Heart left ventricle (tissue), 16 donors: ENCODE measurements around the gene CCDC18. TPM values are rescaled to one million over a fixed set of nuclear protein-coding genes. Genes with fewer than 3 reads are reported as not detected.

Experiments
- ATAC-seq, 4 donors: fragments of 200-7000 bp; cut with Tn5 transposase; one replicate each; pipeline ENCODE4 v1.9.1; 2020 to 2022; ENCODE audit warnings: moderate library complexity in 4 of 4, mild to moderate bottlenecking in 3 of 4, moderate number of reproducible peaks in 1 of 4
- DNase-seq, 5 donors: peaks; one replicate each; pipeline ENCODE4 v3.0.0-alpha.2; 2020
- H3K27ac ChIP-seq, 12 donors: fragments of 200-600 bp; sonication (generic) in 4 of 12; one replicate each; pipeline versions ENCODE4 v1.5.0 to v1.8.0; 2016 to 2022; ENCODE audit warnings: mild to moderate bottlenecking in 2 of 12
- H3K27me3 ChIP-seq, 9 donors: fragments of 200-600 bp; sonication (generic) in 2 of 9; one replicate each; pipeline versions ENCODE4 v1.5.1 to v1.8.0; 2016 to 2022; ENCODE audit warnings: mild to moderate bottlenecking in 3 of 9
- H3K36me3 ChIP-seq, 9 donors: fragments of 200-600 bp; sonication (generic) in 2 of 9; one replicate each; pipeline versions ENCODE4 v1.5.0 to v1.8.0; 2018 to 2022; ENCODE audit warnings: mild to moderate bottlenecking in 2 of 9
- H3K4me1 ChIP-seq, 12 donors: fragments of 200-600 bp; sonication (generic) in 4 of 12; one replicate each; pipeline versions ENCODE4 v1.5.0 to v1.8.0; 2016 to 2022; ENCODE audit warnings: mild to moderate bottlenecking in 3 of 12
- H3K4me3 ChIP-seq, 12 donors: fragments of 200-600 bp; sonication (generic) in 4 of 12; one replicate each; pipeline versions ENCODE4 v1.5.0 to v1.8.0; 2017 to 2022; ENCODE audit warnings: mild to moderate bottlenecking in 9 of 12, moderate library complexity in 4 of 12
- H3K9me3 ChIP-seq, 12 donors: fragments of 200-600 bp; sonication (generic) in 4 of 12; one replicate each; pipeline versions ENCODE4 v1.5.0 to v1.8.0; 2016 to 2022; ENCODE audit warnings: mild to moderate bottlenecking in 1 of 12
- POLR2A ChIP-seq, 2 donors: fragments of 450-650 bp; IDR thresholded peaks; one replicate each; pipeline ENCODE4 v1.6.1; 2017; ENCODE audit warnings: antibody characterized with exemption in 2 of 2, mild to moderate bottlenecking in 2 of 2, moderate library complexity in 2 of 2
- WGBS, 4 donors: extraction: QIAGEN DNeasy Blood & Tissue Kit in 2 of 4; methylation state at CpG; one replicate each; pipeline versions ENCODE4 v1.1.5 to v1.1.7; 2013 to 2018; 5-methylcytosine and 5-hydroxymethylcytosine counted together
- intact Hi-C, 10 donors: fragments of 100-400 bp; cut with DNase I; formaldehyde crosslinking; loops; one replicate each; pipeline versions ENCODE4 v1.11.1 to v1.14.2; 2022
- polyA plus RNA-seq, 2 donors: library from polyadenylated mRNA; stranded (reverse); fragments of 200-250 nt; gene quantifications; one replicate each; pipeline ENCODE4 v1.2.3, GENCODE V29; 2013
- total RNA-seq, 9 donors: library from RNA; depleted of rRNA in 2 of 9; stranded (reverse); fragments of >200 nt in 2 of 9; fragmentation: NEBNext Ultra II Directional in 3 of 9; extraction: Animal tissue kit (Norgen Biotek cat#: 25700) in 3 of 9; gene quantifications; one replicate each; pipeline versions ENCODE4 v1.1.0 to v1.2.4, GENCODE V29; 2016 to 2023
- TF ChIP-seq, protein P1 (sequence below), 12 donors: fragments of 200-600 bp; sonication (generic) in 4 of 12; IDR thresholded peaks; one replicate each; pipeline versions ENCODE4 v1.5.0 to v1.8.0; 2018 to 2022; ENCODE audit warnings: antibody characterized with exemption in 12 of 12, mild to moderate bottlenecking in 5 of 12
- donor health status: ischemic (EF 13 %, LVEDD 7.1; RV severe dilation, severe dysfunction).
- donor health status: healthy with polysubstance abuse.
- donor health status: DM: no; HTN: yes; CAD: no.
- donor health status: DM: no; HTN: no; CAD: no.
- donor health status: ischemic (EF 25% LVEDD 6.9; RV normal size, moderate dysfunction).
- donor health status: ischemic (EF 25% LVEDD 5.7; RV mildly dilated, moderate dysfunction).
- donor health status: healthy.
- donor health status: DM: yes; HTN: yes; CAD: no.
- donor health status: ischemic (EF 35%, LVEDD 5.7; RV mildly dilated, moderate dysfunction).
- donor health status: nonischemic (EF 11% LVEDD 7.7; RV severe dilation, severe dysfunction).
- donor health status: DM: yes; HTN: yes; CAD: no.
- donor health status: PGD.
- donor health status: ischemic (EF 29% LVEDD 5.4; RV normal size, mild dysfunction).
- donor health status: nonischemic (EF 23%, LVEDD 6.1; RV moderate dilation, normal function).

CCDC18 gene
- total and polyA plus RNA-seq, 11 donors: 1.7 to 8.9 (median 3.4) TPM

DNA sequence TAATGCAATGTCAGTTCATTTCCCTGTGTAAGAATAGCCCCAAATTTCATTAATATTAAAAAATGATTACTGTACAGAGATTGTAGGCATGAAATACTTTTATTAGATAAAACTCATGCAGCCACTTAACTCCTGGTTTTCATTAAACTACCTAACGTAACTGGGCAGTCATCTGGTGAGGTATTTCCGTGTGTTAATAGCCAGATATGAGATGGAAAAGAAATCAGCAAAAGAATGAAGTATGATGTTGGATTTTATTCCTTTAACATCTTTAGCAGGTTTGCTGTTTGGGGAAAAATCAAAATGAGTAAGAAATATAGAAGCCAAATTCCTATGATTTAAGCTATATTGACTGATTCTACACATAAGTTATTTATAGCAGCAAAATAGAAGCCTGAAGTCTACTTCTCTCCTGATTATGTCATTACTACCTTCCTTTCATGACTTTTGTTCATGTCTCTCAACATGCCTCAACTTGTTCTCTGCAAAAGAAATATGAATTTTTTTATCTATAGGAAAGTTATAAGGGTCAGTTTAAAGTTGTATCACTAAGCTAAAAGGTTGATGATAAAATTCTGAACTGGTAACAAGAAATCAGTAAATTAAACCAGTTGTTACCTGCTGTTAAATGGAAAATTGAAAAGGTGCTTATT is 42.6 kb downstream of the CCDC18 start:
- peaks cover 0 to 34% (median 5%) of the 10 kb centered on the region in 9 donors for H3K36me3 ChIP-seq
- H3K4me3 ChIP-seq: no peak overlapping the region
- no peak overlapping the region for H3K27ac ChIP-seq
- TF ChIP-seq, protein P1, sequence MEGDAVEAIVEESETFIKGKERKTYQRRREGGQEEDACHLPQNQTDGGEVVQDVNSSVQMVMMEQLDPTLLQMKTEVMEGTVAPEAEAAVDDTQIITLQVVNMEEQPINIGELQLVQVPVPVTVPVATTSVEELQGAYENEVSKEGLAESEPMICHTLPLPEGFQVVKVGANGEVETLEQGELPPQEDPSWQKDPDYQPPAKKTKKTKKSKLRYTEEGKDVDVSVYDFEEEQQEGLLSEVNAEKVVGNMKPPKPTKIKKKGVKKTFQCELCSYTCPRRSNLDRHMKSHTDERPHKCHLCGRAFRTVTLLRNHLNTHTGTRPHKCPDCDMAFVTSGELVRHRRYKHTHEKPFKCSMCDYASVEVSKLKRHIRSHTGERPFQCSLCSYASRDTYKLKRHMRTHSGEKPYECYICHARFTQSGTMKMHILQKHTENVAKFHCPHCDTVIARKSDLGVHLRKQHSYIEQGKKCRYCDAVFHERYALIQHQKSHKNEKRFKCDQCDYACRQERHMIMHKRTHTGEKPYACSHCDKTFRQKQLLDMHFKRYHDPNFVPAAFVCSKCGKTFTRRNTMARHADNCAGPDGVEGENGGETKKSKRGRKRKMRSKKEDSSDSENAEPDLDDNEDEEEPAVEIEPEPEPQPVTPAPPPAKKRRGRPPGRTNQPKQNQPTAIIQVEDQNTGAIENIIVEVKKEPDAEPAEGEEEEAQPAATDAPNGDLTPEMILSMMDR (IDR thresholded peaks at IDR 0.05): no peak
- TF ChIP-seq POLR2A (IDR thresholded peaks at IDR 0.05): no peak
- DNase-seq (no peak), ATAC-seq (no peak)
- intact Hi-C loops: no loop called here
- 95 to 98% (median 97%) methylated on average over 2 of the region's 2 CpGs for WGBS, 4 donors
- H3K27me3 ChIP-seq: no peaks in the 10 kb centered on the region
- H3K9me3 ChIP-seq: no peaks in the 10 kb centered on the region
- H3K4me1 ChIP-seq: peaks cover 0 to 3% (median 0%) of the 10 kb centered on the region in 12 donors

DNA sequence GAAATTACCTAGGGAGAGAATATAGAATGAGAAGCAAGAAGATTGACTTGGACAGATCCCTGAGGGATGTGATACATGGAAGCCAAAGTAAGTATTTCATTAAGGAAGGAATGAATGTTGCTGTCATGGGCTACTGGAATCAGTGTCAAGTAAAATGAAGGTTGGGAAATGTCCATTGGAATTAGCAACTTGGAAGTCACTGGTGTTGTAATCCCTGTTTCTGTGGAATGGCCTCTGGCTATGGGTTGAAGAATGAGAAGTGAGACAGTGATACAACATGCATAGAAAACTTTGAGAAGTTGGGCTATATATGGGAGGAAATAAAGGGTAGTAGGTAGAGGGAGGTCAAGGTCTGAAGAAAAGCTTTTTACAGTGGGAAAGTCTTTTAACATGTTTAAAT is 54.7 kb downstream of the CCDC18 start:
- ATAC-seq (no peak), DNase-seq (no peak)
- H3K4me3 ChIP-seq: no peak overlapping the region
- no peak for TF ChIP-seq POLR2A (IDR thresholded peaks at IDR 0.05)
- TF ChIP-seq, protein P1 (IDR thresholded peaks at IDR 0.05): no peak
- H3K4me1 ChIP-seq: peaks cover 0 to 4% (median 0%) of the 10 kb centered on the region in 12 donors
- H3K27ac ChIP-seq: no peak overlapping the region
- H3K36me3 ChIP-seq: peaks cover 0 to 38% (median 0%) of the 10 kb centered on the region in 9 donors
- peaks cover 0 to 10% (median 0%) of the 10 kb centered on the region in 12 donors for H3K9me3 ChIP-seq
- intact Hi-C loops: no loop called here
- H3K27me3 ChIP-seq: no peaks in the 10 kb centered on the region

DNA sequence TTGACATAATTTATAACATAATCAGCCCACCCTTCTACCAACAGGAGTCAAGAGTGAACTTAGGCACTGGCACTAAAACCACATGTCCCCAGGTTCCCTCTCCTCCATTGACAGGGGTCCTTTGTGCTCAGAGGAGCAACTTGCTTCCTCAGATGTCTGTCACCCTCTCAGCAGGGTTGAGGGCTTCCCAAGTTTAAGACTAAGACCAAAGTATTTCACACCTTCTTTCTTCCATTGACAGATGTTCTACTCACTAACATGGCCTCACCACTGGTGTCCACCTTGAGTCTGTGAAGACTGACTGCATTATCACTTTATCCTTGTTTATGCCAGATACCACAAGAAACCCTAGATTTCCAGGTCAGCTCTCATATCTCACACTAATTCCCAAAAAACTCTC is 56.5 kb downstream of the CCDC18 start:
- H3K27me3 ChIP-seq: no peaks in the 10 kb centered on the region
- ATAC-seq (no peak), DNase-seq (no peak)
- peaks cover 0 to 6% (median 0%) of the 10 kb centered on the region in 12 donors for H3K9me3 ChIP-seq
- peaks cover 0 to 4% (median 0%) of the 10 kb centered on the region in 12 donors for H3K4me1 ChIP-seq
- intact Hi-C loops: no loop called here
- H3K4me3 ChIP-seq: no peak overlapping the region
- TF ChIP-seq POLR2A (IDR thresholded peaks at IDR 0.05): no peak
- TF ChIP-seq, protein P1 (IDR thresholded peaks at IDR 0.05): no peak
- H3K27ac ChIP-seq: no peak overlapping the region
- peaks cover 0 to 48% (median 0%) of the 10 kb centered on the region in 9 donors for H3K36me3 ChIP-seq

DNA sequence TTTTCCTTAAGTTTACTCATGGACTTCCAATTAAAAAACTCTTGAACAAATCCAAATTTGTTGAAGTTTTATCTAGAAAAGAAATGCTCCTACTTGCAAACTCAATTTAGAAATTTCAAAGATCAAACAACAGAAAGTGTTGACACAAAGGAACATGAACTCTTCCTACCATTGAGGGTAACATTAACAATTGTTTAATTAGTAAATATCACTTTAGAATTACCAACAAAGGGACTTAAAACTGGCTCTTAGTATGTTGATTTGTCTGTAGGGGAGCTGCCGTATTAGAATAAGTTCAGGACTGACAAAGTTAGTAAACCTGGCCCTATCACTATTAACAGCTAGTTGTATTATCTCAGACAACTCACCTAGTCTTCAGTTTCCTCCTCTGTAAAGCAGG is 57.9 kb downstream of the CCDC18 start:
- Histone ChIP-seq H3K27me3 (no peaks in the 10 kb centered on the region), H3K36me3 (peaks cover 0 to 48% (median 0%) of the 10 kb centered on the region in 9 donors), H3K4me1 (peaks cover 0 to 4% (median 0%) of the 10 kb centered on the region in 12 donors), H3K9me3 (peaks cover 0 to 10% (median 7%) of the 10 kb centered on the region in 12 donors), H3K4me3 (no peak overlapping the region), H3K27ac (no peak overlapping the region)
- intact Hi-C loops: no loop called here
- WGBS, 4 donors: 95 to 100% (median 99%) methylated on average over 1 of the region's 1 CpG
- DNase-seq (no peak), ATAC-seq (no peak)
- TF ChIP-seq, protein P1 (IDR thresholded peaks at IDR 0.05): no peak
- no peak for TF ChIP-seq POLR2A (IDR thresholded peaks at IDR 0.05)
